Measurements from ENCODE around the gene KRT75. TPM values are rescaled to one million over a fixed set of nuclear protein-coding genes. Genes with fewer than 3 reads are reported as not detected.

KRT75 gene
- not detected for total RNA-seq (ENCODE audit: unreplicated experiment)
- long read RNA-seq = 0 reads

DNA sequence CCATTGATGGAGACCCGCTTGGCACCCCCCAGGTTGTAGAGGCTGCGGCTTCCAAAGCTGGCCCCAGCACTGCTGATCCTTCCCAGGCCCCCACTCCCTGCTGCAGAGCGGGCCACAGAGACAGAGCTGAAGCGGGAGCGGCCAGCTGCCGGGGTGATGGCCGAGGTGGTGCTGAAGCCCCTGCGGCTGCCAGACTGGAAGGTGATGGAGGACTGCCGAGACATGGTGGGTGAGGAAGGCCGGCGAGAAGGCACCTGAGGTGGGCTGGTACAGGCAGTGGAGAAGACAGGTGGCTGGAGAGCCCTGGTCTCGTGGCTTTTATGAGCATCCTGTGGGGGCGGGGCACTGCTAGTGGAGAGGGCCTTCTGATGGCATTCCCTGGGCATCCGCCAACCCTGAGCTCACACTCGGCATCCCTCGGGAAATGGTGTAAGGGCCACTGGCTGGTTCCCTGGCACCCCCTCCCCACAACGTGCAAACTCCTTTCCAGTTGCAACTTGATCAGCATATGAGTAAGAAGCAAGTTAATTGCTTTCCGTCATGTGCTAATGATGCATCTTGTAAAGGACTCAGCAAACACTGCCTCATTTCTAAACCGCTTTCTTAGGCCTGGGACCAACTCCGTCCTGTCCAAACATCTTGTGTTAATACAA lies at the start of gene KRT75:
KRT75 (minus strand) TSS at position 291 of the 653 bp plus-strand sequence; CDS start at position 224, 67 bp downstream.
- Mint-ChIP-seq H3K27ac (ENCODE audit: unreplicated experiment) (no peak within 1 kb of the TSS), H3K4me1 (ENCODE audit: unreplicated experiment) (peaks cover 5% of the 10 kb centered on the region), H3K4me3 (ENCODE audit: unreplicated experiment) (no peak within 1 kb of the TSS), H3K36me3 (ENCODE audit: low read depth, unreplicated experiment) (no peaks in the 10 kb centered on the region), H3K27me3 (ENCODE audit: unreplicated experiment) (peaks cover 7% of the 10 kb centered on the region), H3K9me3 (ENCODE audit: unreplicated experiment) (no peaks in the 10 kb centered on the region)
- TF ChIP-seq, protein P1, sequence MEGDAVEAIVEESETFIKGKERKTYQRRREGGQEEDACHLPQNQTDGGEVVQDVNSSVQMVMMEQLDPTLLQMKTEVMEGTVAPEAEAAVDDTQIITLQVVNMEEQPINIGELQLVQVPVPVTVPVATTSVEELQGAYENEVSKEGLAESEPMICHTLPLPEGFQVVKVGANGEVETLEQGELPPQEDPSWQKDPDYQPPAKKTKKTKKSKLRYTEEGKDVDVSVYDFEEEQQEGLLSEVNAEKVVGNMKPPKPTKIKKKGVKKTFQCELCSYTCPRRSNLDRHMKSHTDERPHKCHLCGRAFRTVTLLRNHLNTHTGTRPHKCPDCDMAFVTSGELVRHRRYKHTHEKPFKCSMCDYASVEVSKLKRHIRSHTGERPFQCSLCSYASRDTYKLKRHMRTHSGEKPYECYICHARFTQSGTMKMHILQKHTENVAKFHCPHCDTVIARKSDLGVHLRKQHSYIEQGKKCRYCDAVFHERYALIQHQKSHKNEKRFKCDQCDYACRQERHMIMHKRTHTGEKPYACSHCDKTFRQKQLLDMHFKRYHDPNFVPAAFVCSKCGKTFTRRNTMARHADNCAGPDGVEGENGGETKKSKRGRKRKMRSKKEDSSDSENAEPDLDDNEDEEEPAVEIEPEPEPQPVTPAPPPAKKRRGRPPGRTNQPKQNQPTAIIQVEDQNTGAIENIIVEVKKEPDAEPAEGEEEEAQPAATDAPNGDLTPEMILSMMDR (IDR thresholded peaks at IDR 0.05; ENCODE audit: unreplicated experiment) = no peak
- DNase-seq (ENCODE audit: low spot score) = no peak

DNA sequence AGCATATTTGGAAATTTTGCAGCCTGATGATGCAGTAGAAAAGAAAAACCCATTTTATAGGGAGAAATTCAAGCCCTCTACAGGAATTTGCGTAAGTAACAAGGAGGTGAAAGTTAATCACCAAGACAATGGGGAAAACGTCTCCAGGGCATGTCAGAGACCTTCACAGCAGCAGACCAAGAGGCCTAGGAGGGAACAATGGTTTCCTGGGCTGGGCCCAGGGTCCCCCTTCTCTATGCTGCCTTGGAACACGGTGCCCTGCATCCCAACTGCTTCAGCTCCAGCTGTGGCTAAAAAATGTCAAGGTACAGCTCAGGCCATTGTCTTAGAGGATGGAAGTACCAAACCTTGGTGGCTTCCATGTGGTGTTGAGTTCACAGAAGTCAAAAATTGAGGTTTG lies 45.9 kb upstream of the KRT75 start:
- Mint-ChIP-seq H3K4me1 (ENCODE audit: unreplicated experiment) (no peaks in the 10 kb centered on the region), H3K4me3 (ENCODE audit: unreplicated experiment) (no peak overlapping the region), H3K27ac (ENCODE audit: unreplicated experiment) (no peak overlapping the region), H3K9me3 (ENCODE audit: unreplicated experiment) (no peaks in the 10 kb centered on the region), H3K27me3 (ENCODE audit: unreplicated experiment) (peaks cover 4% of the 10 kb centered on the region), H3K36me3 (ENCODE audit: low read depth, unreplicated experiment) (peaks cover 3% of the 10 kb centered on the region)
- TF ChIP-seq, protein P1 (IDR thresholded peaks at IDR 0.05; ENCODE audit: unreplicated experiment) = no peak
- DNase-seq (ENCODE audit: low spot score) = no peak

DNA sequence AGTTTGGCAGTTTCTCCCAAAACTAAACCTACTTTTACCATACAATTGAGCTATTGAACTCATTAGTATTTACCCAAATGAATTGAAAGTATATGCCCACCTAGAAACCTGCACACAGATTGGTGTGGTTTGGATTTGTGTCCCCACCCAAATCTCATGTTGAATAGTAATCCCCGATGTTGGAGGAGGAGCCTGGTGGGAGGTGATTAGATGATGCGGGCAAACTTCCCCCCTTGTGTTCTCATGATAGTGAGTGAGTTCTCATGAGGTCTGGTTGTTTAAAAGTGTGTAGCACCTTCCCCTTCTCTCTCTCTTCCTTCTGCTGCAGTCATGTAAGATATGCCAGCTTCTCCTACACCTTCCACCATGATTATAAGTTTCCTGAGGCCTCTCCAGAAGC lies 43.5 kb upstream of the KRT75 start:
- Mint-ChIP-seq H3K27ac (ENCODE audit: unreplicated experiment) (no peak overlapping the region), H3K4me1 (ENCODE audit: unreplicated experiment) (no peaks in the 10 kb centered on the region), H3K36me3 (ENCODE audit: low read depth, unreplicated experiment) (peaks cover 3% of the 10 kb centered on the region), H3K4me3 (ENCODE audit: unreplicated experiment) (no peak overlapping the region), H3K27me3 (ENCODE audit: unreplicated experiment) (peaks cover 4% of the 10 kb centered on the region), H3K9me3 (ENCODE audit: unreplicated experiment) (no peaks in the 10 kb centered on the region)
- TF ChIP-seq, protein P1 (IDR thresholded peaks at IDR 0.05; ENCODE audit: unreplicated experiment) = no peak
- DNase-seq (ENCODE audit: low spot score) = no peak

DNA sequence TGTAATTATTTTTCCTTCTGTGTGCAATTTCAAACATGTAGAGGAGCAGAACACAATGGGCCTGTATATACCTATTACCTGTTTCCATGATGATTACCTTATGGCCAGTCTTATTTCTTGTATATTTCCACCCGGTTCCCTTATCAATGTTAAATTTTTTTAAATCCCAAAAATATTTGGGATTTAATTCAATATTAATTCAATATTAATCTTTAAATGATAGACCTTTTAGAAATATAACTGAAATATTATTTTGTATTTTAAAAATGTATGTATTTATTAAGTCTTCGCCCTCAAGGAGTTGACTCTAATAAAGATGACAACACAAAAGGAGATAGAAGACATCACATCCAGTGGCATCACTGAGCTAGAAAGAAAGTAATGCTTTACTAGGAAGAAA lies 40.0 kb upstream of the KRT75 start:
- Mint-ChIP-seq H3K27me3 (ENCODE audit: unreplicated experiment) (peaks cover under 1% of the 10 kb centered on the region), H3K4me1 (ENCODE audit: unreplicated experiment) (no peaks in the 10 kb centered on the region), H3K27ac (ENCODE audit: unreplicated experiment) (no peak overlapping the region), H3K36me3 (ENCODE audit: low read depth, unreplicated experiment) (no peaks in the 10 kb centered on the region), H3K4me3 (ENCODE audit: unreplicated experiment) (no peak overlapping the region), H3K9me3 (ENCODE audit: unreplicated experiment) (no peaks in the 10 kb centered on the region)
- no peak for DNase-seq (ENCODE audit: low spot score)
- TF ChIP-seq, protein P1 (IDR thresholded peaks at IDR 0.05; ENCODE audit: unreplicated experiment) = no peak

DNA sequence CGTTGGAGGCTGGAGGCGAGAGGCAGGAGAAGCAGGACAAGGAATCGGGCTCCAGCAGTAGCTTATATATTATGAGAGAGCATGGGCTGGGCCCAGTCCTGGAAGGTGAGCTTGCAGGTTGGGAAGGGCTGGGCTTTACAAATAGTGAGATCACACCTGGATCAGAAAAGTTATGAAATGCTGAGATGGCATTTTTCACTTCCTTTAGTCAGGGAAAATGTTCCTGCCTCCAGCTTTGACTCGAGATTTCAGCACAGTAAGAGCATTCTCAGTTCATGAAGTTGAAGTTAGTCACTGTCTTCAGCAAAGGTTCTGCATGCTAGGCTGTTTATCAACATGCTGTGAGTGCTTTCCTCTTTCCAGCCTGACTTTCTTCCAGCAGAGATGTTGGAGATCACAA lies 39.6 kb upstream of the KRT75 start, which contains the start of gene KRT6C:
KRT6C (minus strand) TSS at position 38 of the 400 bp plus-strand sequence. CDS start 68 bp downstream, outside the sequence.
- DNase-seq (ENCODE audit: low spot score) = no peak
- Mint-ChIP-seq H3K4me3 (ENCODE audit: unreplicated experiment) (no peak within 1 kb of the TSS), H3K4me1 (ENCODE audit: unreplicated experiment) (no peaks in the 10 kb centered on the region), H3K27me3 (ENCODE audit: unreplicated experiment) (no peaks in the 10 kb centered on the region), H3K9me3 (ENCODE audit: unreplicated experiment) (no peaks in the 10 kb centered on the region), H3K27ac (ENCODE audit: unreplicated experiment) (no peak within 1 kb of the TSS), H3K36me3 (ENCODE audit: low read depth, unreplicated experiment) (no peaks in the 10 kb centered on the region)
- TF ChIP-seq, protein P1 (IDR thresholded peaks at IDR 0.05; ENCODE audit: unreplicated experiment) = no peak

Data from endothelial cell (in vitro differentiated cells).